Upper lobe of left lung (tissue), 4 donors: ENCODE results near the gene IL22.

Experiments used
- CTCF ChIP-seq, 6 experiments: fragments of 450-650 bp in 4 of 6; fragments of 200-600 bp in 2 of 6; sonication (generic) in 2 of 6; IDR thresholded peaks; one replicate each; pipeline ENCODE4 v1.5.1; 2016 to 2019; ENCODE audit warnings: antibody characterized with exemption in 6 of 6
- POLR2A ChIP-seq, 4 donors: fragments of 450-650 bp; IDR thresholded peaks; one replicate each; pipeline ENCODE4 v1.5.1; 2016 to 2017; ENCODE audit warnings: antibody characterized with exemption in 4 of 4, mild to moderate bottlenecking in 2 of 4
- POLR2AphosphoS5 ChIP-seq, 2 donors: sonication (generic); formaldehyde crosslinking; IDR thresholded peaks; one replicate each; pipeline ENCODE4 v1.5.1; 2017; ENCODE audit warnings: antibody characterized with exemption in 2 of 2

GRCh38 chr12:68198507-68199086, 54.8 kb downstream of the IL22 start:
- TF ChIP-seq CTCF (IDR thresholded peaks at IDR 0.05) (no peak), POLR2A (IDR thresholded peaks at IDR 0.05) (no peak), POLR2AphosphoS5 (IDR thresholded peaks at IDR 0.05) (no peak)
